Measurements from ENCODE around the gene ZRSR2.
"Not testable (repeated sequence)": the region's sequence is repeated elsewhere in the genome, so short reads cannot be mapped to it uniquely, and the experiment has no call there.

The ZRSR2 gene

GRCh38 chrX:15825936-15826335 lies 35.7 kb downstream of the ZRSR2 start:
- no CpG with 5 or more reads among the region's 5 CpGs for WGBS (ENCODE audit: insufficient coverage, insufficient read length)
- H3K27ac ChIP-seq (ENCODE audit: low read length): no peak overlapping the region
- no peaks in the 10 kb centered on the region for H3K4me1 ChIP-seq (ENCODE audit: control insufficient read depth, insufficient read depth, low read length)
- H3K9me3 ChIP-seq (ENCODE audit: control insufficient read depth, insufficient read depth, low read length): no peaks in the 10 kb centered on the region
- DNase-seq (ENCODE audit: low read depth, low spot score): no peak
- H3K36me3 ChIP-seq (ENCODE audit: control insufficient read depth, insufficient read depth, low read length): no peaks in the 10 kb centered on the region
- H3K27me3 ChIP-seq (ENCODE audit: control insufficient read depth, insufficient read depth, low read length): no peaks in the 10 kb centered on the region
- H3K4me3 ChIP-seq (ENCODE audit: low read length): no peak overlapping the region

DNA sequence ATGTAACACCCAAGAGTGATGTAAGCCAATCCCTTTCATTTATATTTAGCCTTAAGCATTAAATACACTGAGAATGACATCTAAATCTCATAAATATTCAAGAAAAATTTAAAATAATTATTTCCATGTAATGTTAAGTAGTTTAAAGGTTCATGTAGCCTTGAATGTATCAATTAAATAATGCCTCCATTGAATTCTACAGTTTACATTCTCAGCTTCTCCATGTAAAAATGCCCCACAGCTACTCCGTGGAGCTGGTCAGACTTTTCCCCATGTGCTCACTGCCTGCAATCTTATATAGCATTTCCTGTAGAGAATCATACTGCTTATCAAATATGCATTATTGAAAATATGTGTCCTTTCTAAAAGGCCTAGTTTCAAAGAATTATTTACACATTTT lies 38.9 kb downstream of the ZRSR2 start:
- no peaks in the 10 kb centered on the region for H3K9me3 ChIP-seq (ENCODE audit: control insufficient read depth, insufficient read depth, low read length)
- no peaks in the 10 kb centered on the region for H3K27me3 ChIP-seq (ENCODE audit: control insufficient read depth, insufficient read depth, low read length)
- no peak overlapping the region for H3K27ac ChIP-seq (ENCODE audit: low read length)
- no peak overlapping the region for H3K4me3 ChIP-seq (ENCODE audit: low read length)
- no peak for DNase-seq (ENCODE audit: low read depth, low spot score)
- no CpG with 5 or more reads among the region's 1 CpG for WGBS (ENCODE audit: insufficient coverage, insufficient read length)
- H3K36me3 ChIP-seq (ENCODE audit: control insufficient read depth, insufficient read depth, low read length): no peaks in the 10 kb centered on the region
- H3K4me1 ChIP-seq (ENCODE audit: control insufficient read depth, insufficient read depth, low read length): no peaks in the 10 kb centered on the region

- H3K27me3 ChIP-seq (ENCODE audit: control insufficient read depth, insufficient read depth, low read length); H3K4me3 ChIP-seq (ENCODE audit: low read length); DNase-seq (ENCODE audit: low read depth, low spot score); H3K36me3 ChIP-seq (ENCODE audit: control insufficient read depth, insufficient read depth, low read length); H3K9me3 ChIP-seq (ENCODE audit: control insufficient read depth, insufficient read depth, low read length); H3K4me1 ChIP-seq (ENCODE audit: control insufficient read depth, insufficient read depth, low read length); H3K27ac ChIP-seq (ENCODE audit: low read length): not testable (repeated sequence)
- no CpG with 5 or more reads among the region's 2 CpGs for WGBS (ENCODE audit: insufficient coverage, insufficient read length)
Measured at GRCh38 chrX:15831347-15831746, 41.1 kb downstream of the ZRSR2 start.

DNA sequence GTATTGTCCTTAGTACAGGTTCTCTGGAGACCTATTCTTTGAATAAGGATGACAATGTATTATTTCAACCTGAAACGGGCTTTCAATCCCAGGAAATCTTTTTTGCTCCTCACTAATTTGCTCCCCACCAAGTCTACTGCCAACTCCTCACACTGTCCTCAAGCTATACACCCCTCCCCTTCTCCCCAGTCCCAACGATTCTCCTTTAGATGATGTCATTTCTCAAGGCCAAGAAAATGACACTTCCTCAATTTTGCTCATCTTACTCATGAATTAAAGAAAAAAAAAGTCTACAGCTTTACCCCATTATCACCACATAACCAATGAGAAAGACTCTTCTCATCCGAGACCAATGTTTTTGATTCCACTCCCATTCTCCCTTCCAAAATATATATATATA lies 43.8 kb downstream of the ZRSR2 start:
- H3K4me3 ChIP-seq (ENCODE audit: low read length): no peak overlapping the region
- no peak overlapping the region for H3K27ac ChIP-seq (ENCODE audit: low read length)
- no peaks in the 10 kb centered on the region for H3K4me1 ChIP-seq (ENCODE audit: control insufficient read depth, insufficient read depth, low read length)
- H3K36me3 ChIP-seq (ENCODE audit: control insufficient read depth, insufficient read depth, low read length): no peaks in the 10 kb centered on the region
- no peaks in the 10 kb centered on the region for H3K27me3 ChIP-seq (ENCODE audit: control insufficient read depth, insufficient read depth, low read length)
- no peak for DNase-seq (ENCODE audit: low read depth, low spot score)
- no CpG with 5 or more reads among the region's 3 CpGs for WGBS (ENCODE audit: insufficient coverage, insufficient read length)
- H3K9me3 ChIP-seq (ENCODE audit: control insufficient read depth, insufficient read depth, low read length): no peaks in the 10 kb centered on the region

GRCh38 chrX:15834827-15835595 lies 44.7 kb downstream of the ZRSR2 start:
- no peak overlapping the region for H3K27ac ChIP-seq (ENCODE audit: low read length)
- H3K9me3 ChIP-seq (ENCODE audit: control insufficient read depth, insufficient read depth, low read length): no peaks in the 10 kb centered on the region
- no peaks in the 10 kb centered on the region for H3K36me3 ChIP-seq (ENCODE audit: control insufficient read depth, insufficient read depth, low read length)
- no CpG with 5 or more reads among the region's 5 CpGs for WGBS (ENCODE audit: insufficient coverage, insufficient read length)
- no peak for DNase-seq (ENCODE audit: low read depth, low spot score)
- no peaks in the 10 kb centered on the region for H3K27me3 ChIP-seq (ENCODE audit: control insufficient read depth, insufficient read depth, low read length)
- H3K4me1 ChIP-seq (ENCODE audit: control insufficient read depth, insufficient read depth, low read length): no peaks in the 10 kb centered on the region
- no peak overlapping the region for H3K4me3 ChIP-seq (ENCODE audit: low read length)

DNA sequence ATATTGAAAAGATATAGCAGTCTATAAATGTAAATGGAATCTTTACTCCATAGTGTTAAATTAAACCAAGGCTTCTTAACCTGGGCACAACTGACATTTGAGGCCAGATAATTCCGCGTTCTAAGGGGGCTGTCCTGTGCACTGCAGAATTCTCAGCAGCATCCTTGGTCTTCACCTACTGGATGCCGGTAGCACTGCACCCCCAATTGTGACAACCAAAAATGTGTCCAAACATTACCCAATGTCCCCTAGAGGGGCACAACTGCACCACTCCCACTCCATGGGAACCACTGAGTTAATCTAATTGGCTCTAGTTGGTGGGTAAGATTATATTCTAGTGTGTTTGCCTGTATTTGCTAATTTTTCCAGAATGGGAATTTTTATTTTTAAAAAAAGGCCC lies 47.7 kb downstream of the ZRSR2 start:
- Histone ChIP-seq H3K27ac (ENCODE audit: low read length) (no peak overlapping the region), H3K27me3 (ENCODE audit: control insufficient read depth, insufficient read depth, low read length) (no peaks in the 10 kb centered on the region), H3K36me3 (ENCODE audit: control insufficient read depth, insufficient read depth, low read length) (no peaks in the 10 kb centered on the region), H3K9me3 (ENCODE audit: control insufficient read depth, insufficient read depth, low read length) (no peaks in the 10 kb centered on the region), H3K4me1 (ENCODE audit: control insufficient read depth, insufficient read depth, low read length) (no peaks in the 10 kb centered on the region), H3K4me3 (ENCODE audit: low read length) (no peak overlapping the region)
- WGBS (ENCODE audit: insufficient coverage, insufficient read length): no CpG with 5 or more reads among the region's 3 CpGs
- DNase-seq (ENCODE audit: low read depth, low spot score): no peak

DNA sequence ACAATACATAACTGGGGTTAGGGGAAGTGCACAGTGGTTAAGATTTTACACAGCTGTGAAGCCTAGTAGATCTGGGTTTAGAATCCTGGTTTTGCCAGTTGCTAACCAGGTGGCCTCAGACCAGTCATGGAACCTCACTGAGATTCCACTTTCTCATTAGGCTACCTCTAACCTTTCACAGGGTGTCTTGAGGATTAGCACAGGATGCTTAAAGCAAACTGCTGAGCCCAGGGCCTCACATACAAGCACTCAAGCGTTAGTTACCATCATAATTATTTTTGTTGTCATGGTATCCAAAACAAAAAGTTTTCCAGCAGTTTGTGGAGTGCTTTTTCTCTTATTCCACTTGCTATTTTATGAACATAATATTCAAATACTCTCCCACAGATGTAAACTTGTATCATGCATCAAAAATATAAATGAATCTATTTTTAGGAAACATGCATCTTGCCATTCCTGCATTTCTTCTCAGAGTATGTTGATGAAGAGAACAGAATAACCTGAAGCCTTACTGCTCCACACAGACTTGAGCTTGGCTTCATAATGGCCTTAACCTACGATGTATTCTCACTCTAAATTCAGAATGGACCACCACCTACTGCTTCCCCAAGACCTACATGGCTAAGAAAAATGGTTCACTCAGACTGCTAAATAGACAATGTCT lies 51.7 kb downstream of the ZRSR2 start:
- no peaks in the 10 kb centered on the region for H3K4me1 ChIP-seq (ENCODE audit: control insufficient read depth, insufficient read depth, low read length)
- WGBS (ENCODE audit: insufficient coverage, insufficient read length): no CpG with 5 or more reads among the region's 2 CpGs
- no peak overlapping the region for H3K4me3 ChIP-seq (ENCODE audit: low read length)
- H3K36me3 ChIP-seq (ENCODE audit: control insufficient read depth, insufficient read depth, low read length): peaks cover 3% of the 10 kb centered on the region; the same call in 1 of the 2 replicates
- H3K27ac ChIP-seq (ENCODE audit: low read length): no peak overlapping the region
- no peaks in the 10 kb centered on the region for H3K9me3 ChIP-seq (ENCODE audit: control insufficient read depth, insufficient read depth, low read length)
- no peak for DNase-seq (ENCODE audit: low read depth, low spot score)
- H3K27me3 ChIP-seq (ENCODE audit: control insufficient read depth, insufficient read depth, low read length): no peaks in the 10 kb centered on the region

DNA sequence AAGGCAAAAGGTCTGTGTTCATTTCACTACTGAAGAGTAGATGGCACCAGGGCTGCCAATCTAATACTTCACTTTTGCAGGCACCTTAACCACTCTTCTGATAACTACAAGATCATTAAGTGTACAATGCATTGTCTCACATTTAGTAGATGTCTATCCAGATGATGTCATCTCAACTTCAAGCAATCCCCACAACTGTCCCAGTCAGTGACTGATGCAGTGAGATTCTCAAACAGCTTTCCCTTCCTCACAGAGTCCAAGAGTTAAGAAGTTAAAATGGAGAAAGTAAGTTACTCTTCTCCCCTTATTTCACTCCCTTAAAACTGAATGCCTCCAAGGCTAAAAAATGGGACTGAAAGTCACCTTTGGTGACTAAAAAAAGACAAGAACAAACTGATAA lies 53.7 kb downstream of the ZRSR2 start:
- Histone ChIP-seq H3K4me3 (ENCODE audit: low read length) (no peak overlapping the region), H3K4me1 (ENCODE audit: control insufficient read depth, insufficient read depth, low read length) (no peaks in the 10 kb centered on the region), H3K36me3 (ENCODE audit: control insufficient read depth, insufficient read depth, low read length) (peaks cover 3% of the 10 kb centered on the region; the same call in 1 of the 2 replicates), H3K9me3 (ENCODE audit: control insufficient read depth, insufficient read depth, low read length) (no peaks in the 10 kb centered on the region), H3K27ac (ENCODE audit: low read length) (no peak overlapping the region), H3K27me3 (ENCODE audit: control insufficient read depth, insufficient read depth, low read length) (no peaks in the 10 kb centered on the region)
- DNase-seq (ENCODE audit: low read depth, low spot score): no peak

- no peaks in the 10 kb centered on the region for H3K9me3 ChIP-seq (ENCODE audit: control insufficient read depth, insufficient read depth, low read length)
- peaks cover 8% of the 10 kb centered on the region; the same call in 1 of the 2 replicates for H3K36me3 ChIP-seq (ENCODE audit: control insufficient read depth, insufficient read depth, low read length)
- WGBS (ENCODE audit: insufficient coverage, insufficient read length): no CpG with 5 or more reads among the region's 1 CpG
- no peak for DNase-seq (ENCODE audit: low read depth, low spot score)
- no peaks in the 10 kb centered on the region for H3K4me1 ChIP-seq (ENCODE audit: control insufficient read depth, insufficient read depth, low read length)
- no peaks in the 10 kb centered on the region for H3K27me3 ChIP-seq (ENCODE audit: control insufficient read depth, insufficient read depth, low read length)
- no peak overlapping the region for H3K4me3 ChIP-seq (ENCODE audit: low read length)
- H3K27ac ChIP-seq (ENCODE audit: low read length): no peak overlapping the region
Measured at GRCh38 chrX:15848576-15848975, 58.3 kb downstream of the ZRSR2 start.

- no peak overlapping the region for H3K4me3 ChIP-seq (ENCODE audit: low read length)
- H3K9me3 ChIP-seq (ENCODE audit: control insufficient read depth, insufficient read depth, low read length): no peaks in the 10 kb centered on the region
- H3K36me3 ChIP-seq (ENCODE audit: control insufficient read depth, insufficient read depth, low read length): peaks cover 8% of the 10 kb centered on the region; the same call in 1 of the 2 replicates
- 100% methylated on average over 2 of the region's 5 CpGs for WGBS (ENCODE audit: insufficient coverage, insufficient read length)
- H3K4me1 ChIP-seq (ENCODE audit: control insufficient read depth, insufficient read depth, low read length): no peaks in the 10 kb centered on the region
- H3K27me3 ChIP-seq (ENCODE audit: control insufficient read depth, insufficient read depth, low read length): no peaks in the 10 kb centered on the region
- DNase-seq (ENCODE audit: low read depth, low spot score): no peak
- H3K27ac ChIP-seq (ENCODE audit: low read length): no peak overlapping the region
Measured at GRCh38 chrX:15849555-15849954, 59.3 kb downstream of the ZRSR2 start.

Data from iPS DF 6.9 (cell line).